ENCODE data around the gene FRS2.

Gene FRS2

GRCh38 chr12:69515394-69515930, 45.3 kb downstream of the FRS2 start:
- no peak overlapping the region for H3K4me3 ChIP-seq (ENCODE audit: low read depth, low read length)
- no peak for TF ChIP-seq CTCF (IDR thresholded peaks at IDR 0.05; ENCODE audit: insufficient read depth, low read length, missing control alignments)
- ChIA-PET CTCF (interaction anchor here (1.4 kb wide), 1 partner anchor 12 kb away, joined by 4 read pairs; no protein-coding TSS in a partner anchor), POLR2A (interaction anchor here (0.5 to 0.6 kb wide), 2 partner anchors 40 to 88 kb away, joined by 3 read pairs; no protein-coding TSS in a partner anchor)
- DNase-seq (ENCODE audit: low read depth, low spot score): no peak

GRCh38 chr12:69516950-69517349, 46.8 kb downstream of the FRS2 start:
- ChIA-PET CTCF (no interaction called here), POLR2A (no interaction called here)
- DNase-seq (ENCODE audit: low read depth, low spot score): no peak
- TF ChIP-seq CTCF (IDR thresholded peaks at IDR 0.05; ENCODE audit: insufficient read depth, low read length, missing control alignments): no peak
- H3K4me3 ChIP-seq (ENCODE audit: low read depth, low read length): no peak overlapping the region

GRCh38 chr12:69517406-69517805, 47.2 kb downstream of the FRS2 start:
- no peak overlapping the region for H3K4me3 ChIP-seq (ENCODE audit: low read depth, low read length)
- no peak for DNase-seq (ENCODE audit: low read depth, low spot score)
- ChIA-PET POLR2A (no interaction called here), CTCF (no interaction called here)
- no peak for TF ChIP-seq CTCF (IDR thresholded peaks at IDR 0.05; ENCODE audit: insufficient read depth, low read length, missing control alignments)

GRCh38 chr12:69519871-69520270, 49.7 kb downstream of the FRS2 start:
- POLR2A ChIA-PET: no interaction called here
- CTCF ChIA-PET: no interaction called here
- H3K4me3 ChIP-seq (ENCODE audit: low read depth, low read length): no peak overlapping the region
- DNase-seq (ENCODE audit: low read depth, low spot score): no peak
- no peak for TF ChIP-seq CTCF (IDR thresholded peaks at IDR 0.05; ENCODE audit: insufficient read depth, low read length, missing control alignments)

- TF ChIP-seq CTCF (IDR thresholded peaks at IDR 0.05; ENCODE audit: insufficient read depth, low read length, missing control alignments): no peak
- no peak for DNase-seq (ENCODE audit: low read depth, low spot score)
- CTCF ChIA-PET: no interaction called here
- POLR2A ChIA-PET: interaction anchor here (0.5 kb wide), 1 partner anchor 22 kb away, joined by 3 read pairs; no protein-coding TSS in a partner anchor
- H3K4me3 ChIP-seq (ENCODE audit: low read depth, low read length): no peak overlapping the region
Observed at GRCh38 chr12:69523433-69524330, 53.5 kb downstream of the FRS2 start.

GRCh38 chr12:69524331-69524630, 54.1 kb downstream of the FRS2 start:
- TF ChIP-seq CTCF (IDR thresholded peaks at IDR 0.05; ENCODE audit: insufficient read depth, low read length, missing control alignments): no peak
- CTCF ChIA-PET: no interaction called here
- POLR2A ChIA-PET: interaction anchor here (0.5 to 1.0 kb wide), 2 partner anchors 10 to 22 kb away, joined by 3 read pairs; no protein-coding TSS in a partner anchor
- DNase-seq (ENCODE audit: low read depth, low spot score): no peak
- H3K4me3 ChIP-seq (ENCODE audit: low read depth, low read length): no peak overlapping the region

All from AG04449 (cell line).